ENCODE data around the gene MRPL10. TPM values are rescaled to one million over a fixed set of nuclear protein-coding genes. Genes with fewer than 3 reads are reported as not detected.

The MRPL10 gene
- total RNA-seq, 1 donor from 2014 or later = 36.4 TPM

GRCh38 chr17:47806913-47807255 lies 24.5 kb downstream of the MRPL10 start:
- DNase-seq (no peak), ATAC-seq (ENCODE audit: low read depth) (no peak)
- H3K4me3 Mint-ChIP-seq = no peak overlapping the region
- H3K4me1 Mint-ChIP-seq = no peaks in the 10 kb centered on the region
- POLR2A ChIA-PET = no interaction called here
- no peak for TF ChIP-seq CTCF (IDR thresholded peaks at IDR 0.05)
- no peaks in the 10 kb centered on the region for H3K9me3 Mint-ChIP-seq
- H3K27me3 Mint-ChIP-seq = no peaks in the 10 kb centered on the region
- peaks cover 51% of the 10 kb centered on the region for H3K36me3 Mint-ChIP-seq (ENCODE audit: low read depth)
- CTCF ChIA-PET = no interaction called here
- intact Hi-C loops (cut with micrococcal nuclease) = no loop called here
- no peak overlapping the region for H3K27ac Mint-ChIP-seq

GRCh38 chr17:47806026-47806912 lies 25.1 kb downstream of the MRPL10 start:
- Mint-ChIP-seq H3K9me3 (no peaks in the 10 kb centered on the region), H3K36me3 (ENCODE audit: low read depth) (peaks cover 45% of the 10 kb centered on the region), H3K27ac (no peak overlapping the region), H3K27me3 (no peaks in the 10 kb centered on the region), H3K4me1 (no peaks in the 10 kb centered on the region), H3K4me3 (no peak overlapping the region)
- ChIA-PET POLR2A (interaction anchor here (0.6 kb wide), 1 partner anchor 18 kb away, joined by 3 read pairs; no protein-coding TSS in a partner anchor), CTCF (no interaction called here)
- TF ChIP-seq CTCF (IDR thresholded peaks at IDR 0.05) = no peak
- ATAC-seq (ENCODE audit: low read depth) (no peak), DNase-seq (no peak)
- intact Hi-C loops (cut with micrococcal nuclease) = no loop called here

- ChIA-PET CTCF (no interaction called here), POLR2A (no interaction called here)
- TF ChIP-seq CTCF (IDR thresholded peaks at IDR 0.05) = no peak
- intact Hi-C loops (cut with micrococcal nuclease) = no loop called here
- Mint-ChIP-seq H3K27me3 (no peaks in the 10 kb centered on the region), H3K36me3 (ENCODE audit: low read depth) (peaks cover 27% of the 10 kb centered on the region), H3K4me3 (no peak overlapping the region), H3K27ac (no peak overlapping the region), H3K9me3 (no peaks in the 10 kb centered on the region), H3K4me1 (no peaks in the 10 kb centered on the region)
- ATAC-seq (ENCODE audit: low read depth) = no peak
- DNase-seq = no peak
Measured at GRCh38 chr17:47804461-47804860, 26.9 kb downstream of the MRPL10 start.

DNA sequence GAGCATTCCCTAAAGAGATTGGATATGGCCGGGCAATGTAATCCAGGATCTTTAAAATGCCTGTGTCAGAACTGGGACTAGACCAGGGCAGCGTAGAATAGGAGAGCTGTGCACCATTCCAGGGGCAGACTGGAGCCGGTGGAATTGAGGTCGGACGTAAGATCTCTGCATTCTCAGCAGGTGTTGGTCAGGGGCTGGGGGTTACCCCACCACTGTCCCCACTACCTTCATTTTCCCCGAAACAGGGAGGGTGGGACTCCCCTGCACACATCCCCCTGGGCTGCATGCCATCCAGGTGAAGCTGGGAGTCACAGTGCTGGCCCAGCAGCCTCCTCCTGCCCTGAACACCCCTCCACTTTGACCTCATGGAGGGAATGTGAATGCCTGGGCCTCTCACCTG lies 27.6 kb downstream of the MRPL10 start:
- POLR2A ChIA-PET = no interaction called here
- intact Hi-C loops (cut with micrococcal nuclease) = no loop called here

More for the DNA sequence above, 27.6 kb downstream of the MRPL10 start:
- Mint-ChIP-seq H3K27me3 (no peaks in the 10 kb centered on the region), H3K9me3 (no peaks in the 10 kb centered on the region), H3K36me3 (ENCODE audit: low read depth) (peaks cover 23% of the 10 kb centered on the region), H3K4me1 (no peaks in the 10 kb centered on the region), H3K4me3 (no peak overlapping the region), H3K27ac (no peak overlapping the region)
- CTCF ChIA-PET = no interaction called here
- DNase-seq (no peak), ATAC-seq (ENCODE audit: low read depth) (no peak)
- TF ChIP-seq CTCF (IDR thresholded peaks at IDR 0.05) = no peak

All from activated B cell treated with CpG ODN at 0.5 μM for 24 hours (primary cell).